GM18867 (cell line): ENCODE data around the gene DCTN5.

Experiments
- ATAC-seq: cut with Tn5 transposase; IDR thresholded peaks from one replicate; pipeline ENCODE4 v1.9.1; 2021; ENCODE audit warnings: mild to moderate bottlenecking, moderate library complexity; ENCODE audit not compliant: unreplicated experiment

Gene DCTN5

DNA sequence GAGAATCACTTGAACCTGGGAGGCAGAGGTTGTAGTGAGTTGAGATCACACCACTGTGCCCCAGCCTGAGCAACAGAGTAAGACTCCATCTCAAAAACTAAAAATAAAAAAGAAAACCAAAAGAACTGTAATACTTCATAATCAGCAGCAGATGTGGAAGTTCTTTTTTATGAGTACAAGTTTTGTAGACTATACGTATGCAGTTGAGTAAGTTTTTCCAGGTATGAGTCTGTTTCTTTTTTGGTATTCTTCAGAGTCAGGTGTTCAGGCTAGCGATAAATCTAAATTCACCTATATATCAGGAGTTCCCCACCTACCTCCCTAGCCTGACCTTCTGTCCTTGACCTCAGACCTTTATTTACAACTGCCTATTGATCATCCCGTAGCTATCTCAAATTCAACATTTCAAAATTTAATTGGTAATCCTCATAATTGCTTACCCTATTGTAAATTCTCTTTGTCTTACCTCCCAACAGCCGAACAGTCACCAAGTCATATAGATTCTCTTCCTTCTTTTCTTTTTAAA, 10.7 kb downstream of the DCTN5 start:
- no peak for ATAC-seq

DNA sequence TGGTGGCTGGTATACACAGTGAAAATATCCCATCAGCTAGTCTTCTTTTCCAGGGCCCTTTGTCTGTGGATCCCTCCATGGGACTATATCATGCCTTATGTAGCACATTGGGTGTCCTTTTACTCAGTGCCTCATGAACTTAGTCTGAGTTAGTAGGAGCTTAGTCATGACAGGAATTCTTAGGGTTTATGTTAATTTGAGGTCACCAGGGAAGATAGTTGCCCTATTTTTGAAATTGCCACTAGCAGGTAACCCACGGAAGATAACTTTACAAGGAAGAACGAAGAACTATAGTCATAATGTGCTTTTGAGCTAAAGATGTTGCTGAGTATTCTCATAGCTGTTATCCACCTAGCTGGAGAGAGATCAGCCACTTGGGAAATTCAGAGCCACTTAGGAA, 22.7 kb downstream of the DCTN5 start:
- no peak for ATAC-seq

DNA sequence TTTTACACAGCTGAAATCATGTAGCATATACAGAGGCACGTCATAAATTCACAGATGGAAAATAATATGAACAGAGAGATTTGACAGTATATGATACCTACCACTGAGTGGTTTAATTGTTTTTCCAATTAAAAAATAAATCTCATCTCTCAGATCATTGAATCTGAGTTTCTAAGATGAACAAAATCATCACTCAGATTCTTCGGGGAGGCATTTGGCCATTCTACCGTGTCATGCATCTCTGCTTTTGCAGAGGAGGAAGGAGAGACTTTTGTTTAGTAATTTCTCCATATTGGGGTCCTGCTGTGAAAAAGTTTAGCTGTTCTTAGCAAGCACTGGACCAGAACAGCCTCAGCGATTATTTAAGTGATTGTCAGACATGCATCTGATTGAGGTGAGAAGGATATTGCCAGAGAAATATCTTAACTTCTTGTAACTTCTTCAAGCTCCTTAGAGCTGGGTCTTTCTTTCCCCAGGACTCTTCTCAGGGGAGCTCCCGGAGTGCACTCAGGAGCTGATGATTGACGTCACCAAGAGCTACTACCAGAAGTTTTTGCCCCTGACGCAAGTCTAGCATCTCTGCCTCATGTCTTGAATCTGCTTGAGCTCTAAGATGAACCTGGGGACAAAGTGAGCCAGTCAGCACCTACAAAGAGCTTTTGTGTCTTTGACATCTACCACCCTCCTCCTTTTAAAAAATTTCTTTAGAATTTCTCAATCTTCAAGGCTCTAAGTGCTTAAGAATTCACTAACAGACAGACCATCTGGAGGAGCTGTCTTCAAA, 25.5 kb downstream of the DCTN5 start:
- ATAC-seq, result no peak

DNA sequence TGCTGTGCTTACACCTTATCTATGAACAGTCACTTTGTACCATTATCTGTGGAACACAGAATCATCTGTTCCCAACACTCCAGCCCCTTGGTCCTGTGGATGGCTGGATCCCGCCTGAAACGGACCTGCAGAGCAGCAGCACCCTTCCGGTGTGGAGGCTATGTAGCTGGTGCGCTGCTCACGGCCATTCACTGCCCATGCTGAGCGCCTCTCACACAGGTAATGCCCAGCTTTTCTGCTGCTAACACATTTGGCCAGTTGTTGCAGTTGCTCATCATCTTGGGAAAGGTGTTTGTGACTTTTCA, 26.0 kb downstream of the DCTN5 start:
- ATAC-seq, result no peak

DNA sequence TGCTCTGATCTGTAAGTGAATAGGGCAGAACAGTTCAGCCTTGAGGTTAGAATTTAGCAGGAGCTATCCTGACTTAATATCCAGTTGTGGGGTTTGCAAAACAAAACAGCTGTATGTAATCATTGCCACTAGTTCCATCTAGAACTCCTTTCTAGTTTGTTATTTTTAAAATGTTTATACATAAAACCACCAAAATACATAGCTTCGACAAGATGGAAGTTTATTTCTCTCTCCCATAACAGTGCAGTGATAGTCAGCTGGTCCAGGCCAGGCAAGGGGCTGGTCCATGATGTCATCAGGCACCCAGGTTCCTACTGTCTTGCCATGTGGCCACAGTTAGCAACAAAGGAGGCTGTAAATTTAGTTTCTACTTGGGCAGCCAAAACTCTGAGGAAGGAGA, 27.0 kb downstream of the DCTN5 start:
- no peak for ATAC-seq

DNA sequence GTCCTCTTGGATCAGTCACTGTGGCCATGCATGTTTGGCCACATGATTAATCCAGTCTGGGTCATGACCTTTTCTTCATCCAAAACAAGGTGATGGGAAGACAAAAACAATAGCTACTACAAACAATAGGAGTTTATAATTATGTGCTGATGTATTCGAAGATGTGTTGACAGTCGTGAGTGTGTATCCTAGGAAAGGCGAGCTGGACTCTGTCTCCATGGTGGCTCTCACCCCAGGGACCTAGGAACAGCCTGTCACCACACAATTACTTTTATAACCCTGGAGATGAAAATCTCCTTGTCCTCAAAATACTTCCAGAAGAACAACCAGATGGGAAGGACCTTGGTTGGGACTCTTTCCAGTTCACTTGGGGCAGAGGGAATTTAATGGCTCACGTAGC, 27.6 kb downstream of the DCTN5 start:
- ATAC-seq, result no peak

DNA sequence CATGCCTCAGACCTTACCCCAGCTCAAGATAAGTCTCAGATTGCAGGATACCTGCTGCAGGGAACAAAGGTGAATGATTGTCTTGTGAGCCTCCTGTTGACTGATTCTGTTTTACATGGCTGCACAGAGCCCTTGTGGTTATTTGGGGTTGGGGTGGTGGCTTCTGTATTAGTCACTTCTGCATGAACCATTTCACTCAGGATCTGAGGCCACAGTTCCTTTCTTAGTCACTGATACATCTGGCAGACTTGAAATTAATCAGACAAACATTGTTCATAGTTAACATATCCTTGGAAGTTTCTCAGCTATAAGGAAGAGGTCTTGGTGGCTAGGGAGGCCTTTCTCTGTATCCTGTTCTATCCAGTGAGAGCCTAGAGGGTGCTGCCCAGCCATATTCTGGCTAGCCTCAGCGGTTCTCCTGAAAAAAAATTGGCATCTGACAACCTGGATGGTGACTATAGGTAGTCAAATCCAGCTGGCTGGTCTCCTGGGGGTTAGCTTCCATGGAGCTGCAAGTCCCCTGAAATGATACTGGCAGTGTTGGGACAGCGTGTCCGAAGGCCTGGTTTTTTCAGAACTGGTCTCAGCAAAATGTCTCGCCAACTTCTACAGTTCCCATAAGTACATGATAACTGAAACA, 29.0 kb downstream of the DCTN5 start:
- ATAC-seq, result peak; percentile 94

DNA sequence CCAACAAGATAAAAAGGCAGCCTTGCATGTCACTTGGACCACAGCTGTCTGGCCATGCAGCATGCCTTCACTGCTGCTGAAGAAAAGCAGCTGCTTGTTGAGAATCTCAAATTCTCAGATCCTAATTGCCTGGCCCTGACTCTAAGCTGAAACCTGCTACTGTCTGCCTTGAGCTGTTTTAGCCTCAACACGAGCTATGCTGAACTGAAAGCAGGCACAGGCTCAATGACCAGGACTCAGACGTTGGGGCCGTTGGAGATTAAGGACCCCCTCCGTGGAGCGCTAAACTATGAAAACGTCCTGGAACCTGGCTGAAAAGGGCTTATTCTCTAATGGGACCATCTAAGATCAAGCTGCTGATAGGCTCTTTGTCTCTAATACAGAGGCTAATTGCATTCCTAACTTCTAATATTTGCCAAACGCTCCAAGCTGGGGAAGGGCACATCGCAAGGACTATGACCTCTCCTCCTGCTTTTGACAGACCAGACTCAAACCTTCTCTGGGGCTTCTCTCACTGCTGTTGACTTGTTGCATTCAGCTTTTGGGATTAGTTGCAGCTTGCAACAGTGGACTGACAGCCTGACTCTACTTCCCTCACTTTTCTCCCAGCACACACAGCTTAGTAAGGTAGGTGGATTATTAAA, 32.8 kb downstream of the DCTN5 start:
- ATAC-seq, result no peak

DNA sequence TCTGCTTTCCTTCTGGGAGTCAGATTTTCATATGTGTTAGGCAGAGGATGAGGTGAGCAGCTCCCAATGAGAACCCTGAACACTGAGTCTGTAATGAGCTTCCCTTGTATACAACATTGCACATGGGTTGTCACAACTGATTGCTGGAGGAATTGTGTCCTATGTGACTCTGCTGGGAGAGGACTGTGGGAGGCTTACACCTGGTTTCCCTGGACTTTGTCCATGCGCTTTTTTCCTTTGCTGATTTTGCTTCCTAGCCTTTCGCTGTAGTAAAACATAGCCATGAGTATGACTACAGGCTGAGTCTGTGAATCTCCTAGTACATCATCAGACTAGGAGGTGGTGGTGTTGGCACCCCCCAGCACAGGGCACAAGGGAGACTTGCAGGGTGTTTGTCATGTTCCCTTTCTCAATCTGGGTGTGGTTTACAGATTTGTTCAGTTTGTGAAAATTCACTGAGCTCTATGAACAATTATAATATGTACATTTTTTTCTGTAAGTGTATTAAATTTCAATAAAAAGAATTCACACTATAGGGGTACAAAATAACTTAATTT, 35.7 kb downstream of the DCTN5 start:
- no peak for ATAC-seq

DNA sequence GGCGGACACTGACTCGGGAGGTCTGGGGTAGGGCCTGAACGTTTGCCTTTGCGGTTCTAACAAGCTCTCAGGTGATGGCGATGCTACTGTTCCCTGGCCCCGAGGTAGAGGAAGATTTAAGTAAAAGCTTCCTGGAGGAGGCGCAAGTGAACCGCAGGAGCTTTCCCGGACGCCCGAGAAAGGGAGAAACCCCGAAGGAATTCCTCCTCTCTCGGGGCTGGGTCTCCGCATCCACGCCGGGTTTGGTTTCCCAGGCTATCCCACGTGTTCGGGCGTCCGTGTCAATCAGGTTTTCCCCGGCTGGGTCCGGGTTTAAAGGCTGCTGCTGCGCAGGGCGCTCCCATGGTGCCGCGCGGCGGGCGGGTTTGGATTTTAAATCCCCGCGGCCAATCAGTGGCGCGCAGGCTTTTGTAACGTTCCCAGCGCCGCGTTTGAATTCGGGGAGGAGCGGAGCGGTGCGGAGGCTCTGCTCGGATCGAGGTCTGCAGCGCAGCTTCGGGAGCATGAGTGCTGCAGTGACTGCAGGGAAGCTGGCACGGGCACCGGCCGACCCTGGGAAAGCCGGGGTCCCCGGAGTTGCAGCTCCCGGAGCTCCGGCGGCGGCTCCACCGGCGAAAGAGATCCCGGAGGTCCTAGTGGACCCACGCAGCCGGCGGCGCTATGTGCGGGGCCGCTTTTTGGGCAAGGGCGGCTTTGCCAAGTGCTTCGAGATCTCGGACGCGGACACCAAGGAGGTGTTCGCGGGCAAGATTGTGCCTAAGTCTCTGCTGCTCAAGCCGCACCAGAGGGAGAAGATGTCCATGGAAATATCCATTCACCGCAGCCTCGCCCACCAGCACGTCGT, 37.4 kb downstream of the DCTN5 start, which contains the start of gene PLK1:
Gene PLK1 (plus strand): TSS at position 460 of the 844 bp plus-strand sequence. CDS start 44 bp downstream, at position 504.
- ATAC-seq, result peak; percentile 81

DNA sequence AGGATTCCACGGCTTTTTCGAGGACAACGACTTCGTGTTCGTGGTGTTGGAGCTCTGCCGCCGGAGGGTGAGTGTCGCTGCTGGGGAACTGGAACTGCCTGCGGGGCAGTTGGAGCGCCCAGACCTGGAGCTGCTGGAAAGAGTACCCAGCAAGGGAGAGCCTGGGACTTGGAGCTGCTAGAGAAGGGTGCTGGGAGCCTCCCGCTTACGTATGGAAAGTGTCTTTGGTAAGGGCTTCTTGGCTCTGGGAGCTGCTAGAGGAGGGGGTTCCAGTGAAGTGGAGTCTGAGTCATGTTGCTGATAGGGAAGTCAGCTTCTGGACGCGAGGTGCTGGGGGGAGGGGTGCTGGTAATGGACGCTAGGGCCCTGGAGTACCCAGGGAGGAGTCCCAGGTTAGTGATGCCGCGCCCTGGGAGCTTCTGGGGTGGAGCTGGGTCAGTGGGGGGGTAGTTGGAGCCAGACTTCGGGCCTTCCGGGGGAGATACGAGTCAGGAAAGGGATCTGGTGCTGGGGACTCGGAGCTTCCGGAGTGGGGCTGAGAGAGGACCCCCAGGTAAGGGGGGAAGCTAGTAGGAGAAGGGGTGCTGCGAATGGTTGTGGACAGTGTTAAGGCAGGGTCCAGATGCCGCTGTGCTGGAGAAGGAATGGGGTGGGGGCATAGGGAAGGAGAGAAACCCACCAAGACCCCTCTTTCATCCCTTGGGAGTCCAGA, 38.2 kb downstream of the DCTN5 start:
- no peak for ATAC-seq

DNA sequence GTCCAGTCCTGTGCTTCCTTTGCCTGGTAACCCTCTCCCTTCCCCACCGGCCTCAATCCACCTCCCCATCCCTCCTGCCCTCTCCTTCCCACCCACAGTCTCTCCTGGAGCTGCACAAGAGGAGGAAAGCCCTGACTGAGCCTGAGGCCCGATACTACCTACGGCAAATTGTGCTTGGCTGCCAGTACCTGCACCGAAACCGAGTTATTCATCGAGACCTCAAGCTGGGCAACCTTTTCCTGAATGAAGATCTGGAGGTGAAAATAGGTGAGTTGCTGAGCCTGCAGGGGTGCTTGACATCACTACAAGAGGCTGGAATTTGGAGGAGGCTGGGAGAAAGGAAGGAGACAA, 38.7 kb downstream of the DCTN5 start:
- ATAC-seq, result no peak

DNA sequence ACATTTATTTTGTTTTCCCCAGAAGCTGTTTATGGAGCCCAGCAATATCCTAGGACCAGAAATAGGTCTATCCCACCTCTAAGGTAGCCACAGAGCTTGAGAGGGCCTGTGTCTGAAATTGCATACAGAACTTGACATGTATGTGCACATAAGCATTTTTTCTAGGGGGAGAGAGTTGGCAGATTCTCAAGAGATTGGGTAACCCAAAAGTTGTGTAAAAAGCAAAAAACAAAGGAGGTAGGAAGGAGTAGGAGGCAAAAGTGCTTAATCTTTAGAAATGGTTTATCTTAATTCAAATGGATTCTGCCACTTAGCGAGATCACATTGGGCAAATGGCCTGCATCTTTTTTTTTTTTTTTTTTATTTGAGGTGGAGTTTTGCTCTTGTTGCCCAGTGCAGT, 40.9 kb downstream of the DCTN5 start:
- no peak for ATAC-seq

DNA sequence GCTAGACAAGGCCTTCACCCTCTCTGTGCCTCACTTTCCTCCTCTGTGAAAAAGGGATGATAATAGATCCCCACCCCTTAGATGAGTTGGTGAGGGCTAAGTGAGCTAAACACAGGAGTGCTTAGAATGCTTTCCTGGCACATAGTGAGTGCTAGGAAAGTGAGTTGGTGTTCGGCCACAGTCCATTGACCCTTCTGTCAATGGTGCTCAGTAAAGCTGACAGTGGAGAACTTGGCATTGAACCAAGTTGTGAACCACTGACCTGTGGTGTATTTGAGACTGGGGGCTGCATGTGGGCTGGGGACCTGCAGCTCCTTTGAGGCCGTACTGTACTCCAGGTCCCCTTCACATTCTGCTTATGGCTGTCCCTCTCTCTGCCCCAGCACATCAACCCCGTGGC, 42.2 kb downstream of the DCTN5 start:
- no peak for ATAC-seq

DNA sequence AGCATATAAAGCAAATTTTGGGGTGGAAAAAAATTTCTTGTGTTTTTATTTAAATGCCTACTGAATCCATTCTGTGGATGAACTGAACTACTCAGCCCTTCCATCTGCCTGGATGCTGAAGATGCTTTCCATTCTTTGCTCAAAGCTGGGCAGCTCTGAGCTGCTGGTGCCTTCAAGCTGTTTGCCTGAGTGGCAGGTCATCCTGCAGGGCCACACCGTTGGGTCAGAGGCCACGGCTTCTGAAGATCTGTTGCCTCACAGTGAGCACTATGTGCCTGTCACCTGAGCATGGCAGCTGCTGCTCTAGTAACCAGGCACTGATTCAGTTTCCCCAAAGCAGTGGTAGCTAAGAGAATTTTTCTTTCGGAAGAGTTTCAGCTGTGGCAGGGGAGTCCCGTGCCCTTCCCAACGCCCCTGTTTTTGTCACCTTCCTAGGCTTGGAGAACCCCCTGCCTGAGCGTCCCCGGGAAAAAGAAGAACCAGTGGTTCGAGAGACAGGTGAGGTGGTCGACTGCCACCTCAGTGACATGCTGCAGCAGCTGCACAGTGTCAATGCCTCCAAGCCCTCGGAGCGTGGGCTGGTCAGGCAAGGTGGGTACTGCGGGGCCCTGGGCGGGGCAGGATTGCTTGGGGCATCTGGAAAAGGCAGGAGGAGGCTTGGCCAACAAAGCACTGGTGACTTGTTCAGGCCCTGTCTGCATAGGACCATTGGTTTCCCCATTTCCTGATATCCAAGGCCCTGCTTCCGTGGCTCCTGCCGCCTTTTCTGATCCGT, 46.0 kb downstream of the DCTN5 start:
- no peak for ATAC-seq

DNA sequence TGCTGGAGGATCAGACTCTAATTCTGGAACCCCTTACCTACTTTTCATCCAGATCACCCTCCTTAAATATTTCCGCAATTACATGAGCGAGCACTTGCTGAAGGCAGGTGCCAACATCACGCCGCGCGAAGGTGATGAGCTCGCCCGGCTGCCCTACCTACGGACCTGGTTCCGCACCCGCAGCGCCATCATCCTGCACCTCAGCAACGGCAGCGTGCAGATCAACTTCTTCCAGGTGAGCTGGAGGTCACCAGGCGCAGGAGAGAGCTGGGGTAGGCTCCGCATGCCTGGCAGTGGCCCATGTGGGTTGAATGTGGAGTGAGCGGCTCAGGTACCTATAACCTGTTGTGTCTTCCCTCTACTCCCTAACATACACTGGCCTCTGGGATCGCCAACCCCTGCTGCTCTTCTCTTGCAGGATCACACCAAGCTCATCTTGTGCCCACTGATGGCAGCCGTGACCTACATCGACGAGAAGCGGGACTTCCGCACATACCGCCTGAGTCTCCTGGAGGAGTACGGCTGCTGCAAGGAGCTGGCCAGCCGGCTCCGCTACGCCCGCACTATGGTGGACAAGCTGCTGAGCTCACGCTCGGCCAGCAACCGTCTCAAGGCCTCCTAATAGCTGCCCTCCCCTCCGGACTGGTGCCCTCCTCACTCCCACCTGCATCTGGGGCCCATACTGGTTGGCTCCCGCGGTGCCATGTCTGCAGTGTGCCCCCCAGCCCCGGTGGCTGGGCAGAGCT, 48.3 kb downstream of the DCTN5 start:
- ATAC-seq, result no peak

DNA sequence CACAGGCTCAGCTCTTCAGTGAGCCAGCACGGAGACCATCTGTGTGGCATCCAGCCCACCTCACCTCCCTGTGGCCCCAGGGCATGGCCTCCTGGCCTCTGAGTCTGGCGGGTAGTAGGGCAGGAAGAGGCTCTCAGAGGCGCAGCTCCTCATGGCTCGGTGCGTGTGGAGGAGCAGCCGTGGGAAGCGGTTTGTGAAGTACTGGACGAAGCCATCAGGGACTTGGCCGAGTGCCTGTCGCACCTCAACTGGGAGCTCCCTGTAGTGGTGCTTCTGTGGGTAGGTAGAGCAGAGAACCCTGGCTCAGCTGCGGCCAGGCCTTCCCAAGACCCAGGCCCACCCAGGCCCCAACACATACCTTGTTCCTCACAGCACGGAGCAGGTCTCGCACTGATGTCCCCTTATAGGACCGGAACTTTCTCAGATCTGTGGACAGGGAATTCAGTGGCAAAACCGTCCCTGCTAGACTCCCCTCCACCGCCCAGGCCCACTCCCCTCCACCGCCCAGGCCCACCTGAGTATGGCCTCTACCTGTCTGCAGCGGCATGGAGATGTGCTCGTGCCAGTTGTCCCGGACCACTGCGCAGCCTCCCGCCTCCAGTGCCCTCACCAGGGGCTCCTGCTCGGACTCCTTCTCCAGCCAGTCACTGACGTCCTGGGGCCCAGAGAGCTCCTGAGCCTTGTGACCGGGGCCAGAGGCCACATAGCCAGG, 49.7 kb downstream of the DCTN5 start:
- no peak for ATAC-seq

DNA sequence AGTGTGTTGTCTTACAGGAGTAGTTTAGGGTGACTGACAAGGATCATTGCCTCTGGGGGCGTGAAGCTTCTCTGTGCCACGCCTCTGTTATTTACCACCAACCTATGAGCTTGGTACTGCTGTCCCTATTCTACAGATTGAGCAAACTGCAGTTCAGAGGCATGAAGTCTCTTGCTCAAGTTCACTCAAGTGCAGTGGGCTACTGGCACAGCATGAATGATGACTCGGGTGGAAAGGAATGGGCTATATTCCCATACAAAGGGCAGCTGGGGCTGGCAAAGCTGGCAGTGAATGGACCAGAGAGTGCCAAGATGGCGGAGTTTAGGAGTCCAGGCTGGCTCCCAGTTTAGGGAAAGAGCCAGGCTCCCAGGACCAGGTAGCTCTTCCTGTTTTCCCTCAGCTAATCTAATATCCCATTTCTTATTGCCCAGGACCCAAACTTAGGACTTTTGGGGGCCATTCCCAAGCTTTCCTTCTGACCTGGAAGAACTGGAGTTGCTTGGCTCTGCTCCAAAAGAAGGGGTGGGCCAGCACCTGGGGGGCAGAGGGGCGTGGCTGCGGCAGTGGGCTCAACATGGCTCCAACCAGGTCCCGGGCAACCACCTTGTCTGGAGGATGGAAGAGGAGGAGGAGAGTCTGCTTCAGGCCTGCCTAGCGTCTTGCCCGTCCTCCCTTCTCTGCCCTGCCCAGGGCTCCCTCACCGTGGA, 50.4 kb downstream of the DCTN5 start:
- ATAC-seq, result no peak
